ENCODE measurements around the gene SAPCD1. TPM values are rescaled to one million over a fixed set of nuclear protein-coding genes. Genes with fewer than 3 reads are reported as not detected.

The SAPCD1 gene
- total and polyA plus RNA-seq, 10 of the 15 experiments (the other 5 are each of a cell fraction or from before 2014, with no cell fraction given): 1.6 to 13.0 (median 5.4) TPM

DNA sequence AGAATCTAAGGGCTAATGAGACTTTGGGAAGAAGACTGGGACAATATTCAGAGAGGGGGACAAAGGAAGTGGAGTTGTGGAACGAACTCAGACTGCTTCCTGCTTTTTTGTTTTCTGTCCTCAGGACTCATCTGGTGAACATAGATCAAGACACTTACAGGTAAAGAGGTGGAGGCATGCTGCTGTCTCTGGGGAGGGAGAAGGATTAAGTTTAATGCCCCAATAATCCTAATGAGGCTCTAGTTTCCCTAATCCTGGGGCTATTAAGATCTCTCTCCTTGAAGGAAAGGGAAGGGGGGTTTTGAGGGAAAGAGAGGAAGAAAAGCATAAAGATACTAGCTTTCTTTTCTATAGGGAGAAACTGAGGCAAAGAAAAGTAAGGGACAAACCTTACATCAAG lies 18.0 kb upstream of the SAPCD1 start (continued):
- TF ChIP-seq NKRF (conservative IDR thresholded peaks at IDR 0.05) (no peak), ZNF384 (IDR thresholded peaks at IDR 0.05; ENCODE audit: borderline replicate concordance, low read depth, low read length) (no peak), STAT3 (IDR thresholded peaks at IDR 0.05; ENCODE audit: low read depth, low read length) (no peak), BACH1 (IDR thresholded peaks at IDR 0.05; ENCODE audit: borderline replicate concordance) (no peak), KDM1A (IDR thresholded peaks at IDR 0.05; ENCODE audit: borderline replicate concordance) (no peak)
- TF ChIP-seq, protein P1, sequence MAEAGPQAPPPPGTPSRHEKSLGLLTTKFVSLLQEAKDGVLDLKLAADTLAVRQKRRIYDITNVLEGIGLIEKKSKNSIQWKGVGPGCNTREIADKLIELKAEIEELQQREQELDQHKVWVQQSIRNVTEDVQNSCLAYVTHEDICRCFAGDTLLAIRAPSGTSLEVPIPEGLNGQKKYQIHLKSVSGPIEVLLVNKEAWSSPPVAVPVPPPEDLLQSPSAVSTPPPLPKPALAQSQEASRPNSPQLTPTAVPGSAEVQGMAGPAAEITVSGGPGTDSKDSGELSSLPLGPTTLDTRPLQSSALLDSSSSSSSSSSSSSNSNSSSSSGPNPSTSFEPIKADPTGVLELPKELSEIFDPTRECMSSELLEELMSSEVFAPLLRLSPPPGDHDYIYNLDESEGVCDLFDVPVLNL (IDR thresholded peaks at IDR 0.05; ENCODE audit: low read depth, low read length): no peak
- TF ChIP-seq, protein P2, sequence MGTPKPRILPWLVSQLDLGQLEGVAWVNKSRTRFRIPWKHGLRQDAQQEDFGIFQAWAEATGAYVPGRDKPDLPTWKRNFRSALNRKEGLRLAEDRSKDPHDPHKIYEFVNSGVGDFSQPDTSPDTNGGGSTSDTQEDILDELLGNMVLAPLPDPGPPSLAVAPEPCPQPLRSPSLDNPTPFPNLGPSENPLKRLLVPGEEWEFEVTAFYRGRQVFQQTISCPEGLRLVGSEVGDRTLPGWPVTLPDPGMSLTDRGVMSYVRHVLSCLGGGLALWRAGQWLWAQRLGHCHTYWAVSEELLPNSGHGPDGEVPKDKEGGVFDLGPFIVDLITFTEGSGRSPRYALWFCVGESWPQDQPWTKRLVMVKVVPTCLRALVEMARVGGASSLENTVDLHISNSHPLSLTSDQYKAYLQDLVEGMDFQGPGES (IDR thresholded peaks at IDR 0.05): no peak
- TF ChIP-seq, protein P3, sequence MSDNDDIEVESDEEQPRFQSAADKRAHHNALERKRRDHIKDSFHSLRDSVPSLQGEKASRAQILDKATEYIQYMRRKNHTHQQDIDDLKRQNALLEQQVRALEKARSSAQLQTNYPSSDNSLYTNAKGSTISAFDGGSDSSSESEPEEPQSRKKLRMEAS (IDR thresholded peaks at IDR 0.05; ENCODE audit: low read depth, low read length): no peak

Measured in GM12878 (cell line).